HG03060 (cell line): Measurements from ENCODE around the gene ORM2.
"Not testable (repeated sequence)": the region's sequence is repeated elsewhere in the genome, so short reads cannot be mapped to it uniquely, and the experiment has no call there.

Experiments used
- ATAC-seq: cut with Tn5 transposase; IDR thresholded peaks from one replicate; pipeline ENCODE4 v1.9.1; 2021; ENCODE audit warnings: low read depth, moderate number of reproducible peaks; ENCODE audit not compliant: unreplicated experiment

The ORM2 gene

DNA sequence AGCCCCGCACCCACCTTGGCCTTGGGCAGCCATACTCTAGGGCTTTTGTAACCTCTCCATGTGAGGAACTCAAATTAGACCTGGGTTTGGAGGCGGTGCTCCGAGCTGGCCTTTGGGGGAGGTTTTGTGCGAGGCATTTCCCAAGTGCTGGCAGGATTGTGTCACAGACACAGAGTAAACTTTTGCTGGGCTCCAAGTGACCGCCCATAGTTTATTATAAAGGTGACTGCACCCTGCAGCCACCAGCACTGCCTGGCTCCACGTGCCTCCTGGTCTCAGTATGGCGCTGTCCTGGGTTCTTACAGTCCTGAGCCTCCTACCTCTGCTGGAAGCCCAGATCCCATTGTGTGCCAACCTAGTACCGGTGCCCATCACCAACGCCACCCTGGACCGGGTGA lies at the start of gene ORM2:
ORM2 (plus strand) TSS at position 245 of the 398 bp plus-strand sequence; CDS start at position 281, 36 bp downstream.
- not testable (repeated sequence) for ATAC-seq

DNA sequence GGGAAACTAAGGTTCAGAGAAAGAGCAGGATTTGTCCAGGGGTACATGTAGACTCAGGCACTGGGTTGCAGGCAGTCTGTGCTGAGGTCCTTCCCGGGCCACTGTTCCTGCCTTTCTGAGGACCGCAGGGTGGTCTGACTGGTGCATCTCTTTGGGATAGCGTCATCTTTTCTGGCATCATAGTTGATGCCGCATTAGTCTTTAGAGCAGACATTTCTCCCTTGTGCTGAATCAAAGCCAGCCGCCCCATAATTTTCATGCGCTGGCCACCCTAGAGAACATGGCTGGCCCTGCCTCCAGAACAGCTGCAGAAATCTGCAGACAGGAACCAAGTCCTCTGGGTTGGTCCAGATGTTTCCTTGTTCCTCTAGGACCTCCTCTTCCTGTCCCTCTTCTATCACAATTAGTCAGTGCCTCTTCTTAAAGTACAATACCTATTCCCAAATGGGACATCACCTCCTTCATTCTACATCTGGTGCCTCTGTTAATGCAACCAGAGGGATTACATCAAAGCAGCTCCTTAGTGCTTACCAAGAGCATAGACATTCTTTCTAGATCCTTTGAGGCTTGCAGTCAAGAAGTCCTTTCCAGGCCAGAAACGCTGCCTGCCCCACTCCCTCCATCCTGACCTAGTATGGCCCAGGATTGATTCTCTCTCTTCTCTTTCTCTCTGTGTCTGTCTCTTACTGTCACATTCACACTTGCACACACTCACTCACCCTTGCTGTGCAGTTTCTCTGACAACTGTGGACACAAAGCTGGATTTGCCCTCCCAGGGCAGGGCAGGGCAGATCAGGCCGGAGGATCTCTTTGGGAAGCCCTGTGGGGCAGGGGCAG lies 48.8 kb upstream of the ORM2 start:
- ATAC-seq: no peak

DNA sequence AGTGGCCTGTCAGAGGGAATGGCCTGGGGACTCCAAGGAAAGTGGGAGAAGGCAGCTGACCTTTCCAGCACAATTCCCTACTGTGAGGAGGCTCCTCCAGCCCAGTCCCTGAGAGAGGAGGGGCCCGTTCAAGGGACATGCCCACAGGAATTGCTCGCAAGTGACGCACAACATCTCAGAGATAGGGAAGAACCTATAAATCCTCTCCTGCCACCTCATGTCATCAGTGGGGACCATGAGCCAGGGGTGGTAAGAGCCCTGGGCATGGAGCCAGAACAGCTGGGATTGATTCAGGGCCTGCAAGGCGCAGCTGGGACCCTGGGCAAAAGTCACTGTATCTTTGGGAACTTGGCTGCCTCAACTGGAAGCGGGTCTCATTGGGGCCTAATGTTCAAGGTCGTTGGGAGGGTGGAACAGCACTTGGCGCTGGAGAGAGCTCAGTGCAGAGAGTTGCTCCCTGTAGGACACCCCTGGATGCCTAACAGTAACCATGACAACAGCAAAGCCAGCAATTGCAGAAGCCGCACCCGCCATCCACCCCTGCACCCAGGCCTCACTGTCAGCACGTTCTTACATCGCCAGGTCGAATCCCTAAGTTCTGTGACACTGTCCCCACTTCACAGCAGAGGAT lies 48.1 kb upstream of the ORM2 start:
- ATAC-seq: no peak

DNA sequence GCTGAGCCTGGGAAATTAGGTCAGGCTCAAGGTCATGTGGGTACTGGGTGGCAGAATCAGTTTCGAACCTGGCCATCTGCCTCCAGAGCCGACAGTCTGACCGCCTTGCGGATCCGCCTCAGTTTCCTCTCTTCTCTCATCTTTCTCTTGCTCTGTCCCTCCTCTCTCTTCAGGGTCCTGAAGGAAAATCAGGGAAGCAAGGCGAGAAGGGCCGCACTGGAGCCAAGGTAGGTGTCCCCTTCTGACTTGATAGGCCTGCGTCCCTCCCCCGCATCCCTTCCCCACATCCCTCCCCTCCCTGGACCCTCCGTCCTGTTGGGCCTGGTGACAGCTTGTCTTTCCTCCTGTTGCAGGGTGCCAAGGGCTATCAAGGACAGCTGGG lies 47.6 kb upstream of the ORM2 start:
- ATAC-seq: no peak

DNA sequence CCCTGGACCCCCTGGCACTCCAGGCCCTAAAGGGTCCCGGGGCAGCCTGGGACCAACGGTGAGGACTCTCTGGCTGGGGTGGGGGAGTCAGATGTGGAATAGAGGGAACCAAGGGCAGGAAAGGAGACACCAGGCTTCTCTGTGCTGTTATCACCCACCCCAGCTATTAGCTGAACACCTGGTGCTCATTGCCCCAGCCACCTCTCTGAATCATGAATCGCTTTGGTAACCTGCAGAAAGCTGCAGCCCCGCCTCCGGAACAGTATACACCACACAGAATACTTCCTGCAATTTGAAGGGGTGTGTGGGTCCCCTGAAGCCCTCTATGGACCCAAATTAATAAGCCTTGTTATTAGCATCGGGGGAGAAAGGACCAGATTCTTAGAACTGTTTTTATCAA lies 47.2 kb upstream of the ORM2 start:
- no peak for ATAC-seq

DNA sequence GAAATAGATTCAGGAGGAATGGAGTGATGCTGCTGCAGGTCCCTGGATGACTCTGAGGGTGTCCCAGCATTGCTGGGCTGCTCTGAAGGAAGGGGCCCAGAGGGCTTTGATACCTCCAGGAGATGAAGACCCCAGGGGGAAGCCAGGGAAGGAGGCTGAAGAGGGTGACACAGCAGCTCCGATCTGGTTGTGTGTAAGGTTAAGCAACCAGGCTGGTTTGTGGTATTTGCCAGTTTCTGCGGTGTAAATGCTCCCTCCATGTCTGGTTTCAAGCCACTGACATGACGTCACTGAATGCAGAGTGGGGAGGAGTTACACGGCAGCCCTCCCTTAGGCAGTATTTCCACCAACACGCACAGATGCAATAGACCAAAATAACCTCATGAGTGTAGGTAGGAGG lies 46.7 kb upstream of the ORM2 start:
- ATAC-seq: no peak

DNA sequence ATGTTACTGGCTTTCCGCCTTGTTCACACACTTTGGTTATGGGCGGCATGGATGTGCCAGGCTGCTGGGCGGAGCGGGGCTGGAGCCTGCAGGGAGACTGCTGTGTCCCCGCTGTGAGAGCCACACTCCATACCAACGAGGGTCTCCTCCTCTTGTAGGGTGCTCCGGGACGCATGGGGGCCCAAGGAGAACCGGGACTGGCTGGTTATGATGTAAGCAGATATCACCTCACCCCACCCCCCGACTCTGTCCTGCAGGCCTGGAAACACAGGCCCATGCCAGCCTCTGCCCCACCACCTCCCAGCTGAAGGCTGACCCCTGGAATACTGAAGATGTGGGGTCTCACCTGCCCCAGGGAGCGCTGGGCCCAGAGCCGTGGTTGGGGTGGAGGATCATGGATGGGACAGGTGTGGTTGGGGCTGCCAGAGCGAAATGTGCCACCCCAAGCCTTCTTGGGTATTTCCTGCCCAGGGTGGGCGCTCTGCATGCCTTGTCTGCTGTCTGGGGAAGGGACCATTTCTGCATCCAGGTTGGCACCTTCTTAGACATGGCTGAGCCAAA lies 46.0 kb upstream of the ORM2 start:
- no peak for ATAC-seq

DNA sequence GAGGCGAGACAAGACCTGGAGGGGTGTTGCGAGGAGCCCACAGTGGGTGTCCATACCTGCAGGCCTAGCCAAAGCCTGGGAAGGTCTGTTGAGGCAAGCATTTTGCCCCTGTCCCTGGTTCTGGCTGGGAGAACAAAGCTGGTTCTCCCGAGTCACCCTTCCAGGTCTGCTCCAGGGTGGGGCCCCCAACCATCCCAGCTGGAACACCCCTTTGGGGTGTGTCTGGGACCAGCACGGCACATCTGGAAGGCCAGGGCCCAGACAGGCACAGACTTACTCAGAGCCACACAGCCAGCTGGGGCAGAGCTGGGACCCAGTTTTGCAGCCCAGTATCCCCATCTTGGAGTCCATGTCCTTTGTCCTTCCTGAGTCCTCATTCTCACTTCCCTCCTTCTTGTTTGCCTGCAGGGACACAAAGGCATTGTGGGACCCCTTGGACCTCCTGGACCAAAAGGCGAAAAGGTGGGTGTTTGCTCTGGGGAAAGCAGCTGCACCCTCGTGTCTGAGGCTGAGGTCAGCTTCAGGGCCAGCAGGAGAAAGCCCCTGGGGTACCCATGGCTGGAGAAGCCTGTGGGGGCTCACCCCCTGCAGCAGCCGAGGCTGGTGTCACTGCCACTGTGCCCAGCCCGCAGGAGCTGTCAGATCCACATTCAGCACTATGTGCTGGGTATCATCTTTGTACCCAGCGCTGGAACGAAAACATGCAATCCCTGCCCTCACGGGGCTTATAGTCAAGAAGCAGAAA lies 45.2 kb upstream of the ORM2 start:
- ATAC-seq: no peak

DNA sequence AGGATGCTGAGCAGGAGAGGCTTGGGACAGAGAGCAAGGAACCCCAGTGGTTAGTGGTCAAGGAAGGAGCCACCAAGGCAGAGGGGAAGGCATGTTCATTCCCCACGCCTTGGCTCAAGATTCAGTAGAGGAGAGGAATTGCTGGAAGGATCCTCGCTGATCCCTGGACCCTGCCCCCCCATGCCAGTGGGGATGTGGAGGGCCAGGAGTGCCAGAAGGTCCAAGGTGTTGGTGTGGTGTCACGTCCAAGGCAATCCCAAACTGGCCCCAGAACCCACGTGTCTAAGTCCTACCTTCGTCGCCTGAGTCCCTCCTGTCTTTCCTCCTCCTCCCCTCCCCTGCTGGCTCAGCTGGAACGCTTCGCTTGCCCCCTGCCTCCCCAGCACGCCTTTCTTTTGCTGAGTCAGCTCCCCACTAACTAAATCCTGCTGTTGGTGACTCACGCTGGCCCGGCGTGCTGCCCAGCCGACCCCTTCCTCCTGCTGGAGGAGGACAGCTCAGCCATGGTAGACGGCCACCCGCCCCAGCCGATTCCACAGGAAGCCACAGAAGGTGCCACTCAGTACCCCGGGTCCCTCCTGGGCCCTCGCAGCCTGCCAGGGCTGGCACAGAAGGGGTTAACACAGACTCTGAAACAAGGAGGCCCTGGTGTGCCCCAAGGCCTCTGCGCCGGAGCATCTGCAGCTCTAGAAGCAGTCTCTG lies 44.4 kb upstream of the ORM2 start:
- ATAC-seq: no peak

DNA sequence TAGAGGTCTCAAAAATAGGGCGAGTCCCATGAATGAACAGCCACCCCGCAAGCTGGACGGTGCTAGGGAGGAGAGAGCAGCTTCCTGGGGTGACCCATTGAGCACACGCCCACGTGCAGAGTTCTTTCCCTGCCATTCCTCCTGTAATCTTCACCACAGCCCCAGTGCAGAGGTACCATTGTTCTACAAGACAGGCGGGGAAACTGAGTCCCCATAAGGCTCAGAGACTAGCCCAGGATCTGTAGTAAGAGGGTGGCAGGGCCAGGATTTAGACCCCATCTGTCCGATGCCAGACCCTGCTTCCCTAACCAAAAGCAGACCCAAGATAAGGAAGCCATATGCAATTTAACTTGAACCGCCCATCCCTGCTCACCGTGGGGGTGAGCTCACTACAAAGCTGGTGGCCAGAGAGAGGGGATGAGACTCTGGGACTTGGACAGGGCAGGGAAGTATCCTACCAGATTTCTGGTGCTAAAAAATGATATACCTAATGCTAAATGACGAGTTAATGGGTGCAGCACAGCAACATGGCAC lies 43.5 kb upstream of the ORM2 start:
- no peak for ATAC-seq

DNA sequence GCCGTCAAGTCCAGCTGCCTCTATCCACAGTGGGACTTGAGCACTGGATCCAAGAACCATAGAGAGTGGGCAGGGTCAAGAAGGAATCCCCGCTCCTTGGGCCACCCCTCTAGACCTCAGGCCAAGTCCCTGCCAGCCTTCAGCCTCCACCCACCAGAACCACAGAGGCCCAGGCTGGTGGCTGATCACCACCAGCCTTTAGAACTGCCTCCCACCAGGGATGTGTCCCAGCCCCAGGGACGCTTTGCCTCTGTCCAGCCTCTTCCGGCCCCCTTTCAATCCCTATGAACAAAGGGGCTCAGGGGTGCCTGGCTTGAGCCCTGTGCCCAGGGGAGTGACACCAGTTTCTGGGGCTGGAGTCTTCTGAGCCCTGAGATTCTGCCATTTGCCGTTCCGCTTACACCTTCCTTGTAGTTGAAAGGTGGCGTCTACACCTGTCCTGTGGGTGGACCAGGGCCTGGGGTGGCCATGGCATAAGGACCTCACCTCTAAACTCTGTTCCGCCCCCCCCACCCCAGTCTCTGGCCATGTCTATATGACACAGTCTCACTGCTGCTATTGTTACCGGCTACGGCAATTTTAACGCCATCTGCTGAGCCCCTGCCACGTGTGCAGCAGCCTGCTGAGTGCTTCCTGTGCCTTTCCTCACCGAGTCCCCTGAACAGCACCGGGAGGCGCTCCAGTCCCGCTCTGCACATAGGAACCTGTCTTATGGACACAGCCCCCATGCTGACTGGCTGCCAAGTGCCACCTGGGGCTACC lies 42.5 kb upstream of the ORM2 start:
- no peak for ATAC-seq

DNA sequence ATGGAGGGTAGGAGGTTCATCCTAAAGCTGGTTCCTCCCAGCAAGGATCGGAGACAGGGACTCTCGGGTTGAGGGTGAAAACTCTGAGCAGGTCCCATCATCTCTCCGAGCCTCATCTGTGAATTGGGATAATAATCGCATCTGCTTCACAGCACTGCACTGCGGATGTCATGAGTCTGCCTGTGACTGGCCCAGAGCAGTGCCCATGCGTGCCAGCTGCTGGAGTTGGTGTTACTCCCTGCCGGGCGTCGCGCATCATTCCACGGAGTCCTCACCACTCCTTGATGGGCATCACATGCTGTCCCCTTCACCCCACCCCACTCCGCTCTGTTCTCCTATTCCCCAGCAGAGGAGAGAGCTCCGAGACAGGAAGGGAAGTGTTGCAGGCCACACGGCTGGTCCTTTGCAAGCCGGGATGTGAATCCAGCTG lies 41.9 kb upstream of the ORM2 start:
- ATAC-seq: no peak

DNA sequence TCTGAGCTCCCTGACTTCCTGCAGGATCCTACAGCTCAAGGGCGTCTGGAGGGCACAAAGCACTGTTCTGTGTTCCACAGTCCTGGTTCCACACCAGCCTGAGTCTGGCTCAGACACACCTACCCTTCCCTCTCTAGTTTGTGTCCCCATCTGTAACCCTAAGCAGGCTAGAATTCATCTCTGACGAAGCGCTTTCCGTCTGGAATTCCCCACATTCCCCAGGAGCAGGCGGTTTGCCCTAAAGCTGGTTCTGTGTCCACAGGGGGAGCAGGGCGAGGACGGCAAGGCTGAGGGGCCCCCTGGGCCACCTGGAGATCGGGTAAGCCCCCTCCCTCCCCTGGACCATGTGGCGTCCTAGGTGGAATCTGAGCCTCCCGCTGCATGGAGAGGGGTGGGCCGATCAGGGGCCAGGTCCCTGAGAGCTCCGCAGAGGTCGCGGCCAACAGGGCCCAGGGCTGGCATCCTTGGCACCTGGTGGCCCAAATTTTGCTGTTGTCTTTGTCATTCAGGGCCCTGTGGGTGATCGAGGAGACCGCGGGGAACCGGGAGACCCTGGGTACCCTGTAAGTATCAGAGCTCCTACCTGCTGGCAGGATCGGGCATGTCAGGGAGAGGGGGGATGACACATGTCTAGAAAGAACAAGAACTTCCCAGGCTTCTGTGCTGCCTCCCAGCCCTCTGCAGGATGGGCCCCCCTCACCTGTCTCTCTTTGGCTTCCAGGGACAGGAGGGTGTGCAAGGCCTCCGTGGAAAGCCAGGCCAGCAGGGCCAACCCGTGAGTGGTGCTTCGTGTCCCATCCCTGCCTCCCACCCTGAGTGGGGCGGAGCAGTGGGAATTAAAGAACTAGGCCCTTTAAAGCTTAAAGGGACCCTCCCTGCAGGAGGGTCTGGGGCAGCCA lies 41.2 kb upstream of the ORM2 start:
- ATAC-seq: no peak

DNA sequence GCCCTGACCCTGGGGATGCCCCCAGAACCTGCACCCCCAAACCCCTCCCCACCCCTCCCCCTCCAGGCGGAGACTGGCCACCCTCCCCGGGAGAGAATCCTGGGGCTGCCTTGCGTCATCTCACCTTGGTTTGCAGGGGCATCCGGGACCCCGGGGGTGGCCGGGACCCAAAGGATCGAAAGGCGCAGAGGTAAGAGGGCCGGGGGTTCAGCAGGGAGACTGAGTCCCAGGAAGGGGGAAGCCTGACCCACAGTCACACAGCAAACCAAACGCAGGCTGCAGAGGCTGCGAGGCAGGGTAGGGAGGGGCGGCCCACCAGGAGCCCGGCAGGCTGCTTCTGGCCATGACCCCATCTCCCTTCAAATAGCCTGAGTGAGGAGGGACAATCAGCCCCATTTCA lies 40.6 kb upstream of the ORM2 start:
- no peak for ATAC-seq

DNA sequence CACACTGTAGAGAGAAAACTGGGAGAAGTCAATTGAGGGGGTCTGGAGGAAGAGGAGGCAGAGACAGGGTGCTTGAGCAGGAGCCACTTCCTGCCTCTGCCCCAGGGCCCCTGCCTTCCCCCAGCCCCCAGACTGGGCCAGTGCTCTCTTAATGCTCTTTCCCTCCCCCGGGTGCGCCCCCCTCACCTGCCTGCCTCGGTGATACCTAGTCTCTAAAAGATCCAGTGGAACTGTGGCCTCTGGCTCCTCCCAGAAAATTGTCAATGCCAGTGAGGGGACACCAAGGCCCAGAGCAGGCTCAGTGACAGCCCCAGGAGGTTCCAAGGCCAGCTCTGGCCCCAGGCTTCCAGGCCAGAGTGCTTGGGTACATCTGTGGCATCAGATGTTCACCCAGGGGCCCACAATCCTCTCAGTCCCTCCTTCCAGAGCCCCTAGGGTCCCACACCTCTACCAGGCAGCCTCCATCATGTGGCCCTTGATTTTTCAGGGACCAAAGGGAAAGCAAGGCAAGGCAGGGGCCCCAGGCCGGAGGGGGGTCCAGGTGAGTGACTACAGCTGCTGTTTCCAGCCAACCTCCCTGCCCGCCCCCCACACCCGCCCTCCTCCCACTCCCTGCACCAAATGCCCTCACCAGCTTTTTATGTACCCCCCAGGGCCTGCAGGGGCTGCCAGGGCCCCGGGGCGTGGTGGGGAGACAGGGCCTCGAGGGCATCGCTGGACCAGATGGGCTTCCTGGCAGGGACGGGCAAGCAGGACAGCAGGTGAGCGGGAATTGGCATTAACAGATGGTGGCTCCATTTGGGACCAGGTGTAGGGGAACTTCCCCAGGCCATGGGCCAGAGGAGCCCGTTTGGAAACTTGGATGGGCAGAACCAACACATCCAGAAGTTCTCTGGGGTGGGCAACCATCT lies 39.8 kb upstream of the ORM2 start:
- ATAC-seq: no peak

DNA sequence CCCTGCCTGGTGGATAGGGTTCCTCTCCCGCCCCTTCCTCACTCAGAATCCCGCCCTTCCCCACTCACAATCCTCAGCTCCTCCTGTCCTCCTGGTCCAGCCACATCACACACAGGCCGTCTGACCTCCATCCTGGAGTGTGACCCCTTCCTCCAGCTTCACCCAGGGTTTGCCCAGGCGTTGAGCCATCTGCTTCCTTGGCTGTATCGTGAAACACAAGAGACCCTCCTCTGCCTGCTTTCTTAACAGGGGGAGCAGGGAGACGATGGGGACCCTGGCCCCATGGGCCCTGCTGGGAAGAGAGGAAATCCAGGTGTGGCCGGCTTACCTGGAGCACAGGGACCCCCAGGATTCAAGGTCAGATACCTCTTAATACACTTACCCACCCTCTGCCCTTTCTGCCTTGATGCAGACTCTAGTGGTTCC lies 39.1 kb upstream of the ORM2 start:
- no peak for ATAC-seq

DNA sequence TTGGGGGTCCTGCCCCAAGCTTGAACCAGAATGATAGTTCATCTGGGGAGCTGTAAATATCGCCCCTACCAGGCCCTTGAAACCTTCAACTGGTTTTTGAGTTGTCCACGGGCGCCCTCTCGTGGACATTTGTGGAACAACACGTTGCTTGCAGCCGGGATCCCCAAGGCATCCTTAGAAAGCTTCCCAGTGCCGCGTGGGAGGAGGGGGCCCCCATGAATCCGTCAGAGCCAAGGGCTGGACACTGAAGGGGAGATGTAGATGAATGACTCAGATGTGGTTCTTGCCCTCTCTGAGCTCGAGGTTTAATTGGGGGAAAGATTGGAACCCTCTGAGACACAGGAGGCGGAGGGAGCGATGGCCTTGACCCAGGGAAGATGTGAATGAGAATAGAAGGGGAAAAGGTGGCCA lies 38.6 kb upstream of the ORM2 start:
- no peak for ATAC-seq
